Measurements from ENCODE around the gene SLC22A31. TPM values are rescaled to one million over a fixed set of nuclear protein-coding genes. Genes with fewer than 3 reads are reported as not detected.

Gene SLC22A31
- total RNA-seq, 1 experiment from 2014 or later = not detected

GRCh38 chr16:89221604-89222003 lies 21.3 kb upstream of the SLC22A31 start:
- Mint-ChIP-seq H3K27me3 (ENCODE audit: insufficient read depth, unreplicated experiment) (no peaks in the 10 kb centered on the region), H3K4me1 (ENCODE audit: insufficient read depth, unreplicated experiment) (peaks cover 1% of the 10 kb centered on the region), H3K9me3 (ENCODE audit: unreplicated experiment) (peaks cover 7% of the 10 kb centered on the region), H3K4me3 (ENCODE audit: unreplicated experiment) (no peak overlapping the region), H3K27ac (ENCODE audit: low read depth, unreplicated experiment) (no peak overlapping the region), H3K36me3 (ENCODE audit: insufficient read depth, unreplicated experiment) (peaks cover 52% of the 10 kb centered on the region)
- CTCF ChIA-PET = no interaction called here
- BruUV-seq (replicated peaks) = no TSS peak
- DNase-seq (ENCODE audit: unreplicated experiment) = no peak
- TF ChIP-seq CTCF (IDR thresholded peaks at IDR 0.05; ENCODE audit: unreplicated experiment) = no peak
- POLR2A ChIA-PET = no interaction called here
- intact Hi-C loops (cut with micrococcal nuclease) = no loop called here

GRCh38 chr16:89219365-89219764 lies 19.0 kb upstream of the SLC22A31 start:
- H3K27ac Mint-ChIP-seq (ENCODE audit: low read depth, unreplicated experiment) = no peak overlapping the region
- CTCF ChIA-PET = interaction anchor here (1.2 kb wide), 1 partner anchor 21 kb away, joined by 6 read pairs; no protein-coding TSS in a partner anchor
- intact Hi-C loops (cut with micrococcal nuclease) = no loop called here
- H3K4me1 Mint-ChIP-seq (ENCODE audit: insufficient read depth, unreplicated experiment) = peaks cover 6% of the 10 kb centered on the region
- BruUV-seq (replicated peaks) = no TSS peak
- TF ChIP-seq CTCF (IDR thresholded peaks at IDR 0.05; ENCODE audit: unreplicated experiment) = no peak
- no peak for DNase-seq (ENCODE audit: unreplicated experiment)
- no peaks in the 10 kb centered on the region for H3K27me3 Mint-ChIP-seq (ENCODE audit: insufficient read depth, unreplicated experiment)
- H3K4me3 Mint-ChIP-seq (ENCODE audit: unreplicated experiment) = peak overlapping the region; percentile 45
- POLR2A ChIA-PET = interaction anchor here (0.6 kb wide), 2 partner anchors 346 to 367 kb away, joined by 3 read pairs; no protein-coding TSS in a partner anchor
- peaks cover 30% of the 10 kb centered on the region for H3K36me3 Mint-ChIP-seq (ENCODE audit: insufficient read depth, unreplicated experiment)
- H3K9me3 Mint-ChIP-seq (ENCODE audit: unreplicated experiment) = no peaks in the 10 kb centered on the region

- no TSS peak for BruUV-seq (replicated peaks)
- no peak for TF ChIP-seq CTCF (IDR thresholded peaks at IDR 0.05; ENCODE audit: unreplicated experiment)
- H3K4me3 Mint-ChIP-seq (ENCODE audit: unreplicated experiment) = peak within 1 kb of the TSS; percentile 88
- peak within 1 kb of the TSS; percentile 47 for H3K27ac Mint-ChIP-seq (ENCODE audit: low read depth, unreplicated experiment)
- intact Hi-C loops (cut with micrococcal nuclease) = loop anchor here (1.0 kb wide), 1 partner anchor 405 kb away; no protein-coding TSS in a partner anchor
- H3K4me1 Mint-ChIP-seq (ENCODE audit: insufficient read depth, unreplicated experiment) = peaks cover 6% of the 10 kb centered on the region
- H3K9me3 Mint-ChIP-seq (ENCODE audit: unreplicated experiment) = no peaks in the 10 kb centered on the region
- ChIA-PET CTCF (interaction anchor here (0.5 to 0.7 kb wide), 5 partner anchors 171 to 660 kb away, joined by 3 to 4 read pairs (median 3); no protein-coding TSS in a partner anchor), POLR2A (interaction anchor here (0.6 to 2.2 kb wide), 23 partner anchors 9 to 1460 kb away, joined by 3 to 13 read pairs (median 4); partner anchors contain the start of genes APRT, GALNS, SPG7 and TRAPPC2L)
- H3K27me3 Mint-ChIP-seq (ENCODE audit: insufficient read depth, unreplicated experiment) = no peaks in the 10 kb centered on the region
- peak; percentile 78 for DNase-seq (ENCODE audit: unreplicated experiment)
- peaks cover 16% of the 10 kb centered on the region for H3K36me3 Mint-ChIP-seq (ENCODE audit: insufficient read depth, unreplicated experiment)
Measured at GRCh38 chr16:89217388-89218191, 17.3 kb upstream of the SLC22A31 start, which contains the start of gene ZNF778. Gene ZNF778, plus strand, starts transcription at chr16:89217703. Its CDS starts 3,425 bp downstream, at chr16:89221128.

GRCh38 chr16:89217138-89217387 lies 16.7 kb upstream of the SLC22A31 start:
- TF ChIP-seq CTCF (IDR thresholded peaks at IDR 0.05; ENCODE audit: unreplicated experiment) = no peak
- no peaks in the 10 kb centered on the region for H3K27me3 Mint-ChIP-seq (ENCODE audit: insufficient read depth, unreplicated experiment)
- BruUV-seq (replicated peaks) = TSS peak; percentile 79
- peak overlapping the region; percentile 47 for H3K27ac Mint-ChIP-seq (ENCODE audit: low read depth, unreplicated experiment)
- intact Hi-C loops (cut with micrococcal nuclease) = loop anchor here (1.0 kb wide), 1 partner anchor 405 kb away; no protein-coding TSS in a partner anchor
- no peak for DNase-seq (ENCODE audit: unreplicated experiment)
- ChIA-PET CTCF (interaction anchor here (0.5 kb wide), 1 partner anchor 424 kb away, joined by 3 read pairs; no protein-coding TSS in a partner anchor), POLR2A (interaction anchor here (0.6 to 2.2 kb wide), 14 partner anchors 9 to 1460 kb away, joined by 3 to 13 read pairs (median 6); partner anchors contain the start of genes APRT, GALNS, TRAPPC2L and TUBB3)
- H3K4me1 Mint-ChIP-seq (ENCODE audit: insufficient read depth, unreplicated experiment) = peaks cover 6% of the 10 kb centered on the region
- peak overlapping the region; percentile 88 for H3K4me3 Mint-ChIP-seq (ENCODE audit: unreplicated experiment)
- H3K9me3 Mint-ChIP-seq (ENCODE audit: unreplicated experiment) = no peaks in the 10 kb centered on the region
- H3K36me3 Mint-ChIP-seq (ENCODE audit: insufficient read depth, unreplicated experiment) = peaks cover 11% of the 10 kb centered on the region
